Smooth muscle cell (in vitro differentiated cells): ENCODE measurements around the gene ENTPD2. TPM values are rescaled to one million over a fixed set of nuclear protein-coding genes. Genes with fewer than 3 reads are reported as not detected.
"Not testable (repeated sequence)": the region's sequence is repeated elsewhere in the genome, so short reads cannot be mapped to it uniquely, and the experiment has no call there.

Experiments
- DNase-seq: peaks from one replicate; lab custom pipeline; 2025; ENCODE audit not compliant: unreplicated experiment; lab: John Stamatoyannopoulos, UW
- H2AFZ ChIP-seq: fragments of 200-600 bp; sonication (generic); 2 replicates; pipeline ENCODE4 v1.6.0; 2016; ENCODE audit warnings: antibody characterized with exemption, low read depth, mild to moderate bottlenecking
- H3F3A ChIP-seq: fragments of 200-600 bp; sonication (generic); 2 replicates; pipeline ENCODE4 v1.6.0; 2017; ENCODE audit warnings: antibody characterized with exemption, low read depth
- H3K27ac ChIP-seq: fragments of 200-600 bp; sonication (generic); 2 replicates; pipeline ENCODE4 v1.5.1; 2016; ENCODE audit warnings: low read depth, mild to moderate bottlenecking
- H3K27me3 ChIP-seq: fragments of 200-600 bp; sonication (generic); 2 replicates; pipeline ENCODE4 v1.6.1; 2016; ENCODE audit warnings: low read depth, mild to moderate bottlenecking
- H3K36me3 ChIP-seq: fragments of 200-600 bp; sonication (generic); 2 replicates; pipeline ENCODE4 v1.5.1; 2016; ENCODE audit warnings: low read depth
- H3K4me1 ChIP-seq: fragments of 200-600 bp; sonication (generic); 2 replicates; pipeline ENCODE4 v1.5.1; 2016; ENCODE audit warnings: low read depth
- H3K4me2 ChIP-seq: fragments of 200-600 bp; sonication (generic); 2 replicates; pipeline ENCODE4 v1.6.0; 2016; ENCODE audit warnings: mild to moderate bottlenecking
- H3K4me3 ChIP-seq: fragments of 200-600 bp; sonication (generic); 2 replicates; pipeline ENCODE4 v1.5.1; 2016; ENCODE audit warnings: mild to moderate bottlenecking
- H3K79me2 ChIP-seq: fragments of 200-600 bp; sonication (generic); 2 replicates; pipeline ENCODE4 v1.6.0; 2016; ENCODE audit warnings: low read depth, mild to moderate bottlenecking
- H3K9ac ChIP-seq: fragments of 200-600 bp; sonication (generic); 2 replicates; pipeline ENCODE4 v1.6.0; 2016; ENCODE audit warnings: low read depth
- H3K9me3 ChIP-seq: fragments of 200-600 bp; sonication (generic); replicated peaks from 2 replicates; pipeline ENCODE4 v1.5.1; 2016; ENCODE audit warnings: low read depth
- H4K20me1 ChIP-seq: fragments of 200-600 bp; sonication (generic); 2 replicates; pipeline ENCODE4 v1.6.0; 2016; ENCODE audit warnings: low read depth
- WGBS: methylation state at CpG from one replicate; pipeline ENCODE4 v1.1.7; 2016; ENCODE audit warnings: low lambda C conversion rate; 5-methylcytosine and 5-hydroxymethylcytosine counted together
- polyA plus RNA-seq: library from polyadenylated mRNA; unstranded; fragments of >200 nt; fragmentation: Nextera tagmentation; extraction: Ambion mirVana; gene quantifications from 2 replicates; pipeline ENCODE4 v1.2.1, GENCODE V29; 2016
- total RNA-seq: library from RNA; depleted of rRNA; stranded (reverse); fragments of >200 nt; gene quantifications from 2 replicates; pipeline ENCODE4 v1.2.3, GENCODE V29; 2014
- TF ChIP-seq, protein P1 (sequence below): fragments of 200-600 bp; sonication (generic); IDR thresholded peaks from 2 replicates; pipeline ENCODE4 v1.5.1; 2017; ENCODE audit warnings: borderline replicate concordance, mild to moderate bottlenecking, antibody characterized with exemption; ENCODE audit not compliant: insufficient read depth, poor library complexity, severe bottlenecking

ENTPD2 gene
- total and polyA plus RNA-seq, 2 experiments from 2014 or later = 0.30 TPM; not detected in 1

DNA sequence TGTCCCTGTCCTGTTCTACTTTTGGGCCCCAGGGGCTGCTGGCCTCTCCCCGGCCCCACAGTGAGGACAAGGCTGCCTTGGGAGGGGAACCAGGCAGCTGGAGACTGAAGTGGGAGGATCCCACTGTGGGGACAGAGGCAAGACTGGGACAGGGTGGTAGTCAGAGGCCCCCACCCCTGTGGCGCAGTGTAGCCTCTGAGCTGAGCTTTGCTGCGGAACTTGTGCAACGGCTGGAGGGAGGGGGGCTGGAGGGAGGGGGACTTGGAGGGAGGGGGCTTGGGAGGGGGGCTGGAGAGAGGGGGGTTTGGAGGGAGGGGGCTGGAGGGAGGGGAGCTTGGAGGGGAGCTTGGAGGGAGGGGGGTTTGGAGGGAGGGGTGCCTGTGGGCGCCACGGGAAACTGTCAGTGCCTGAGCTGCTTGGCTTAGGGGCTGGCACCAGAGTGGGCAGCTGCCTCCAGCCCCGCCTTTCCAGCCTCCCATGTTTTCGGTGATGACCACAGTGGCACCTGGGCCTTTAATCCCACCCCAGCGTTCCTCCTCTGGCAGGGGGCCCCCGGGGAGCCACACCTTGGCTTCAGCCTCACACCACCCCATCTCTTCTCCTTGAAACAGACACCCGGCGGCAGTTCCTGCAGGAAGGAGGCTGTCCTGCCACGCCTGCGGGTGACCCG is 19.7 kb downstream of the ENTPD2 start:
- no peak overlapping the region for H3K4me3 ChIP-seq
- H3K27ac ChIP-seq = no peak overlapping the region
- H3K4me2 ChIP-seq = no peak overlapping the region
- H3K79me2 ChIP-seq = no peaks in the 10 kb centered on the region
- DNase-seq = no peak
- no peaks in the 10 kb centered on the region for H3K36me3 ChIP-seq
- no peaks in the 10 kb centered on the region for H3F3A ChIP-seq
- H3K27me3 ChIP-seq = no peaks in the 10 kb centered on the region
- no peak overlapping the region for H2AFZ ChIP-seq
- WGBS = 90% methylated on average over 12 of the region's 15 CpGs
- no peak overlapping the region for H3K9ac ChIP-seq
- TF ChIP-seq, protein P1, sequence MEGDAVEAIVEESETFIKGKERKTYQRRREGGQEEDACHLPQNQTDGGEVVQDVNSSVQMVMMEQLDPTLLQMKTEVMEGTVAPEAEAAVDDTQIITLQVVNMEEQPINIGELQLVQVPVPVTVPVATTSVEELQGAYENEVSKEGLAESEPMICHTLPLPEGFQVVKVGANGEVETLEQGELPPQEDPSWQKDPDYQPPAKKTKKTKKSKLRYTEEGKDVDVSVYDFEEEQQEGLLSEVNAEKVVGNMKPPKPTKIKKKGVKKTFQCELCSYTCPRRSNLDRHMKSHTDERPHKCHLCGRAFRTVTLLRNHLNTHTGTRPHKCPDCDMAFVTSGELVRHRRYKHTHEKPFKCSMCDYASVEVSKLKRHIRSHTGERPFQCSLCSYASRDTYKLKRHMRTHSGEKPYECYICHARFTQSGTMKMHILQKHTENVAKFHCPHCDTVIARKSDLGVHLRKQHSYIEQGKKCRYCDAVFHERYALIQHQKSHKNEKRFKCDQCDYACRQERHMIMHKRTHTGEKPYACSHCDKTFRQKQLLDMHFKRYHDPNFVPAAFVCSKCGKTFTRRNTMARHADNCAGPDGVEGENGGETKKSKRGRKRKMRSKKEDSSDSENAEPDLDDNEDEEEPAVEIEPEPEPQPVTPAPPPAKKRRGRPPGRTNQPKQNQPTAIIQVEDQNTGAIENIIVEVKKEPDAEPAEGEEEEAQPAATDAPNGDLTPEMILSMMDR = no peak
- no peaks in the 10 kb centered on the region for H4K20me1 ChIP-seq
- peaks cover 1% of the 10 kb centered on the region for H3K4me1 ChIP-seq
- no peaks in the 10 kb centered on the region for H3K9me3 ChIP-seq

DNA sequence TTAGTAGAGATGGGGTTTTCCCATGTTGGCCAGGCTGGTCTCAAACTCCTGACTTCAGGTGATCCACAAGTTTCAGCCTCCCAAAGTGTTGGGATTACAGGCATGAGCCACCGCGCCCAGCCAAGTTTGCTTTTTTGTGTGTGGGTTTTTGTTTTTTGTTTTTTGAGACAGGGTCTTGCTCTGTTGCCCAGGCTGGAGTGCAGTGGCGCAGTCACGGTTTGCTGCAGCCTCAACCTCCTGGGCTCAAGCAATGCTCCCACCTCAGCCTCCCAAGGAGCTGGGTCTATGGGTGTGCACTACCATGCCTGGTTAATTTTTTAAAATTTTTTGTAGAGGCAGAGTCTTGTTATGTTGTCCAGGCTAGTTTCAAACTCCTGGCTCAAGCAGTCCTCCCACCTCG is 20.4 kb downstream of the ENTPD2 start:
- not testable (repeated sequence) for H3K27me3 ChIP-seq, H3K79me2 ChIP-seq, H3F3A ChIP-seq, H3K27ac ChIP-seq, H2AFZ ChIP-seq, H4K20me1 ChIP-seq, H3K9ac ChIP-seq, H3K36me3 ChIP-seq, H3K4me1 ChIP-seq, H3K4me2 ChIP-seq, H3K4me3 ChIP-seq, H3K9me3 ChIP-seq, DNase-seq
- 92% methylated on average over 5 of the region's 5 CpGs for WGBS

DNA sequence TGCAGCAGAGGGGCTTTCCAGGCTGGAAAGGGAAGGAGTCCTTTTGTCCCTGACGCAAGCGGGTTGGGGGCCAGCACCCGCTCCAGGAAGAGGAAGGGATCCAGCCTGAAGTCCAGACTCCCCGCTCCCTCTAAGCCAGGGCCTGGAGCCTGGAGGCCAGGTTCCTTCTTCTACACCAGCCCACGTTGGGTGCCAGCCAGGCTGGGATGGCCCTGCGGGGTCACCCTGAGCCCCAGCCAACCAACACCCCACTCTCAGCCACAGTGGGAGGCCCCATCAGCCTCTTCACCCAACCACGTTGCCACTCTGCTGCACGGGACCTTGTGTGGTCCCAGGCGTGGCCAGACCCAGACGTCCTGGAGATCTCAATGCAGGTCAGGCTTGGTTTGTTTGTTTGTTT is 21.0 kb downstream of the ENTPD2 start:
- Histone ChIP-seq H3F3A (no peaks in the 10 kb centered on the region), H3K9ac (no peak overlapping the region), H3K79me2 (no peaks in the 10 kb centered on the region), H3K4me1 (peaks cover 9% of the 10 kb centered on the region), H3K9me3 (no peaks in the 10 kb centered on the region), H3K27me3 (no peaks in the 10 kb centered on the region), H3K36me3 (no peaks in the 10 kb centered on the region), H4K20me1 (no peaks in the 10 kb centered on the region), H2AFZ (no peak overlapping the region), H3K27ac (no peak overlapping the region), H3K4me2 (no peak overlapping the region), H3K4me3 (no peak overlapping the region)
- no peak for DNase-seq
- 93% methylated on average over 10 of the region's 10 CpGs for WGBS
- TF ChIP-seq, protein P1 = no peak

DNA sequence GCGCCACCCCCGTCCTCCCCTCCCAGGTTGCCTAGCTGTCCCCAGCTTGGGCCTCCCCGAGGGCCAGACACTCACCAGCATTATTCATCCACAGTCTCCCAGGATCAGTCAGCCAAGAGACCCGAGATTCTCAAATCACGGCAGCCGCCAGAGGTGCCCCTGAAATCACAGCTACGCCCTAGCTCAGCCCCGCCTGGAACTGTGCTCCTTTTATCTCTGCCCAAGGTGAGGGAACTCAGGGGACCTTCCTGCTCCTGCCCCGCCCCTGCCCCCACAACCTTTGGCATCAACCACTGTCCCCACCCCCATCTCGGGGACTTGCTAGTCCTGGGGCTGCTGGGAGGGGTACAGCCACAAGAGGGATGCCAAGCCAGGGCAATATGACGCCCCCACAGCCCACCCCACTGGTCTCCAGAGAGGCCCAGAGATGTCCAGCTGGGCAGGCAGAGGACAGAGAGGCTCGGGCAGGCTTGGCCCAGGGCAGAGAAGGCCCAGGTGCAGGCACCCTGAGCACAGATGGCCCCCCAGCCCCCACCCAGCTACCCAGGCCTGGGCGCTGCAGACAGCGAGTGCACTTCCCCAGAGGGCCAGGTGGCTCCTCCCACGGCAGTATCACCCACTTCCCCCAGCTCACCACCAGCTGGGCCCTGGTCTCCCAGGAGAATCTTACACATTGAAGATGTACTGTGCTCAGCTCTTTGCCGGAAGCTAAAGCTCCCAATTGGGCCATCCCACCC is 21.8 kb downstream of the ENTPD2 start, which contains the start of gene FUT7:
Gene FUT7, minus strand, starts transcription at position 185 of the 737 bp plus-strand sequence. Its CDS starts 97 bp downstream, at position 88.
- Histone ChIP-seq H3K79me2 (no peaks in the 10 kb centered on the region), H3K9ac (no peak within 1 kb of the TSS), H3K4me1 (peaks cover 14% of the 10 kb centered on the region), H3K4me2 (no peak within 1 kb of the TSS), H3K36me3 (no peaks in the 10 kb centered on the region), H2AFZ (no peak within 1 kb of the TSS), H3K27me3 (no peaks in the 10 kb centered on the region), H3K9me3 (no peaks in the 10 kb centered on the region), H3K27ac (no peak within 1 kb of the TSS), H3F3A (no peaks in the 10 kb centered on the region), H3K4me3 (no peak within 1 kb of the TSS), H4K20me1 (no peaks in the 10 kb centered on the region)
- 73% methylated on average over 13 of the region's 16 CpGs for WGBS
- TF ChIP-seq, protein P1 = no peak
- no peak for DNase-seq
